Activated CD8-positive, alpha-beta T cell treated with anti-CD3 and anti-CD28 coated beads for 36 hours (primary cell): Measurements from ENCODE around the gene USF3. TPM values are rescaled to one million over a fixed set of nuclear protein-coding genes. Genes with fewer than 3 reads are reported as not detected.

Experiments used
- ATAC-seq: fragments of 200-7000 bp; cut with Tn5 transposase; one replicate; pipeline ENCODE4 v1.10.0; 2021; ENCODE audit warnings: mild to moderate bottlenecking, moderate library complexity
- CTCF ChIA-PET: fragments of 350-600 bp; sonication (Branson Sonifier 250); formaldehyde crosslinking; loops from one replicate; lab custom pipeline; 2021; ENCODE audit warnings: antibody characterized with exemption; lab: Charles Lee
- POLR2A ChIA-PET: fragments of 350-600 bp; sonication (Branson Sonifier 250); formaldehyde crosslinking; loops from one replicate; lab custom pipeline; 2021; ENCODE audit warnings: antibody characterized with exemption; lab: Charles Lee
- DNase-seq: peaks from one replicate; pipeline ENCODE4 v3.0.0-alpha.2; 2020
- H3K27ac Mint-ChIP-seq: one replicate; pipeline ENCODE4 v1.8.0; 2021; ENCODE audit warnings: mild to moderate bottlenecking, mixed read lengths
- H3K27me3 Mint-ChIP-seq: one replicate; pipeline ENCODE4 v1.8.0; 2021; ENCODE audit warnings: mixed read lengths
- H3K36me3 Mint-ChIP-seq: one replicate; pipeline ENCODE4 v1.8.0; 2021; ENCODE audit warnings: low read depth, mixed read lengths
- H3K4me1 Mint-ChIP-seq: one replicate; pipeline ENCODE4 v1.8.0; 2021; ENCODE audit warnings: low read depth, mixed read lengths
- H3K4me3 Mint-ChIP-seq: one replicate; pipeline ENCODE4 v1.8.0; 2021; ENCODE audit warnings: mild to moderate bottlenecking, moderate library complexity, mixed read lengths
- H3K9me3 Mint-ChIP-seq: one replicate; pipeline ENCODE4 v1.8.0; 2021; ENCODE audit warnings: mixed read lengths
- intact Hi-C: fragments of 100-400 bp; cut with micrococcal nuclease; formaldehyde crosslinking; loops from one replicate; pipeline ENCODE4 v1.10.0; 2022
- total RNA-seq, 2 experiments: library from RNA; stranded (reverse); gene quantifications; one replicate each; pipeline ENCODE4 v1.2.3, GENCODE V29; 2021
- TF ChIP-seq, protein P1 (sequence below): fragments of 200-600 bp; IDR thresholded peaks from one replicate; pipeline ENCODE4 v1.8.0; 2022; ENCODE audit warnings: antibody characterized with exemption, mild to moderate bottlenecking

The USF3 gene
- total RNA-seq, 2 experiments from 2014 or later, result 11.3 to 11.9 TPM

DNA sequence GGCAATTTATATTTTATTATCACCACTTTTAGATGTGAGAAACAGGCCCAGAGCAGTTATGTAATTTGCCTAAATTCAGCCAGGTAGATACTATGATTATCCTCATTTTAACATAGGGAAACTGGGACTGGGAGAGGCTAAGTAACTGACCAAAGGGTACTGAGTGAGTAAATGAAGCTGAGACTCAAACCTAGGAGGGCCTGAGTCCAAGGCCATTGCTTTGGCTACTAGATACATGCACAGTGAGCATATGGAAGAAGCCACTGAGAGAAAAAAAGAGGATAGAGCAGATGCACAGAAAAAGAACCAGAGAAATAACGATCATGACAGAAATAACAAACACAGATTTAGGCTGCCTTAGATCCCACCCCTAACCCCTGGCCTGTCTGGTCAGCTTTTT, 33.6 kb downstream of the USF3 start:
- no peak overlapping the region for H3K27ac Mint-ChIP-seq
- ChIA-PET CTCF (interaction anchor here (1.2 to 1.4 kb wide), 2 partner anchors 10 to 11 kb away, joined by 3 read pairs; no protein-coding TSS in a partner anchor), POLR2A (no interaction called here)
- H3K9me3 Mint-ChIP-seq, result no peaks in the 10 kb centered on the region
- no peaks in the 10 kb centered on the region for H3K27me3 Mint-ChIP-seq
- ATAC-seq (no peak), DNase-seq (no peak)
- H3K36me3 Mint-ChIP-seq, result peaks cover 33% of the 10 kb centered on the region
- peaks cover 7% of the 10 kb centered on the region for H3K4me1 Mint-ChIP-seq
- H3K4me3 Mint-ChIP-seq, result no peak overlapping the region
- TF ChIP-seq, protein P1, sequence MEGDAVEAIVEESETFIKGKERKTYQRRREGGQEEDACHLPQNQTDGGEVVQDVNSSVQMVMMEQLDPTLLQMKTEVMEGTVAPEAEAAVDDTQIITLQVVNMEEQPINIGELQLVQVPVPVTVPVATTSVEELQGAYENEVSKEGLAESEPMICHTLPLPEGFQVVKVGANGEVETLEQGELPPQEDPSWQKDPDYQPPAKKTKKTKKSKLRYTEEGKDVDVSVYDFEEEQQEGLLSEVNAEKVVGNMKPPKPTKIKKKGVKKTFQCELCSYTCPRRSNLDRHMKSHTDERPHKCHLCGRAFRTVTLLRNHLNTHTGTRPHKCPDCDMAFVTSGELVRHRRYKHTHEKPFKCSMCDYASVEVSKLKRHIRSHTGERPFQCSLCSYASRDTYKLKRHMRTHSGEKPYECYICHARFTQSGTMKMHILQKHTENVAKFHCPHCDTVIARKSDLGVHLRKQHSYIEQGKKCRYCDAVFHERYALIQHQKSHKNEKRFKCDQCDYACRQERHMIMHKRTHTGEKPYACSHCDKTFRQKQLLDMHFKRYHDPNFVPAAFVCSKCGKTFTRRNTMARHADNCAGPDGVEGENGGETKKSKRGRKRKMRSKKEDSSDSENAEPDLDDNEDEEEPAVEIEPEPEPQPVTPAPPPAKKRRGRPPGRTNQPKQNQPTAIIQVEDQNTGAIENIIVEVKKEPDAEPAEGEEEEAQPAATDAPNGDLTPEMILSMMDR, result no peak
- intact Hi-C loops, result no loop called here

DNA sequence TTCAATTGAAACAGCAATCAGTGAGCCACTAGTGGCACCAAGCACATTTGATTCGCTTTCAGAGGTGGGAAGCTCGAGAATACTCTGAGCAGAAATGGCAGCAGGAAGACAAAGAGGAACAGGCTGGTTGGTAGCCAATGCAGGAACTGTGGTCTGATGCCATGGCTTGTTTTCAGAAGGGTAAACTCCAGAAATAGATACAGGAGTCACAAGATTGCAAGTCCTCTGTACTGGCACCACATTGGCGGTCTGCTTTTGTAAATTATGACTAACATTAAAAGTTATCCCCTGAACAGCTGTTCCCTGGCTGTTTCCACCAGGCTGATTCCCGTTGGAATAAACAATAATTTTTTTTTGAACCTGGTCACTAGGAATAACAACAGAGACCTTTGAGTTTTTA, 35.5 kb downstream of the USF3 start:
- intact Hi-C loops, result no loop called here
- DNase-seq, result no peak
- H3K27ac Mint-ChIP-seq, result no peak overlapping the region
- POLR2A ChIA-PET, result interaction anchor here (1.9 kb wide), 1 partner anchor 35 kb away, joined by 6 read pairs; no protein-coding TSS in a partner anchor
- no peak for ATAC-seq
- no peaks in the 10 kb centered on the region for H3K4me1 Mint-ChIP-seq
- no peaks in the 10 kb centered on the region for H3K9me3 Mint-ChIP-seq
- H3K4me3 Mint-ChIP-seq, result no peak overlapping the region
- peaks cover 43% of the 10 kb centered on the region for H3K36me3 Mint-ChIP-seq
- CTCF ChIA-PET, result interaction anchor here (1.3 kb wide), 1 partner anchor 10 kb away, joined by 3 read pairs; no protein-coding TSS in a partner anchor
- no peaks in the 10 kb centered on the region for H3K27me3 Mint-ChIP-seq
- TF ChIP-seq, protein P1, result no peak

DNA sequence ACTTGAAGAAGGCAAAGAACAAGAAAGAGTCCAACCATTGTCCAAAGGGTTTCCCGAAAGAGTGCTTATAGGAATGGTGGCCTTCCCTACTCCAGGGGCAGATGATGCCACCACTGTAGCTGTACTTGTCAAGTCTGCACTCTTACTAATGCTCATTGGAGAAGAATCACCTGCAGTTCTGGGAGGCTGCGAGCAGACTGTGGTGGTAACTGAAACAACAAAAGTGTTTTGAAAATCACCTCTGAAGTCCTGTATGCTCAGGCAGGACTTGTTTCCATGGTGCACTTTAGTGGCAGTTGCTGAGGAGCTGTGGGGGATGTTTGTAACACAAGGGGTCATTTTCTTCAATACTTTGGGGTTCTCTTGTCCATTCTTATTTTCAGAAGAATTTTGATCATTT, 36.0 kb downstream of the USF3 start:
- TF ChIP-seq, protein P1, result no peak
- Mint-ChIP-seq H3K36me3 (peaks cover 44% of the 10 kb centered on the region), H3K9me3 (no peaks in the 10 kb centered on the region), H3K4me1 (no peaks in the 10 kb centered on the region), H3K4me3 (no peak overlapping the region), H3K27ac (no peak overlapping the region), H3K27me3 (no peaks in the 10 kb centered on the region)
- ChIA-PET CTCF (interaction anchor here (1.3 kb wide), 1 partner anchor 10 kb away, joined by 3 read pairs; no protein-coding TSS in a partner anchor), POLR2A (no interaction called here)
- ATAC-seq (no peak), DNase-seq (no peak)
- intact Hi-C loops, result no loop called here

DNA sequence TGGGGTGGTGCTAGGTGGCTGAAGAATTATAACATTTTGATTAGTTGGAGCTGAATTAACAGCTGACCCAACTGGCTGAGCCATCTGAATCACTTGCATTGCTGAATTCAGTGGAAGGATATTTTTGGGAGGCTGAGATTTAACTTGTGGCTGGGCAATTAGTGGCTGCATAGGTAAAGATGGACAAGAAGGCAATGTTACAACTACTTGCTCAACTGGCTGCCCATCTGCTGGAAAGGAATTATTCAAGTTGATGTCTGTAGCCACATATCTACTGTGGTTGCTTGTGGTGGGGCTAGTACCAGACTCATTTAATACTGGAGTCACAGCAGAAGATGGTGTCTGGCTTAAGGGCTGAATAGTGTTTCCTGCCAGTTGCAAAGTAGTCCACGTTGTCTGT, 36.4 kb downstream of the USF3 start:
- H3K36me3 Mint-ChIP-seq, result peaks cover 42% of the 10 kb centered on the region

DNA sequence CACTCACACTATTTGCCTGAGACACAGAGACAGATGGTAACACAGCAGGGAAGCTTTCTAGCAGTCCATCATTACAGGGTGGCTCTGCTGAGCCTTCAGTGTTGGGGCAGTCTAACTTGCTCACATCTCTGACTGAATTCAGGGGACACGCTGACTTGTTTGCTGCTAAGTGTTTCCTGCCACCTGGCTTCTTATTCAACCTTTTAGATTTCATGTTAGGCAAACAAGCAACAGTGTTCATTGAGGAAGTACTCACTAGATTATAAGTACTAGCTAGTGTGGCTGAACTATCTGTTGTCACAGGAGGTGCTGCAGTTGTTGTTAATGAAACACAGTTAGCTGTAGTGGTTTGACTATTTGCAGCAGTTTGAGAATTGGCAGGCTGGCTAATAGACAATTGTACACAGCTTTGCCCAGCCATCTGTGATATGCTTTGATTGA, 37.3 kb downstream of the USF3 start:
- TF ChIP-seq, protein P1, result no peak
- Mint-ChIP-seq H3K36me3 (peaks cover 40% of the 10 kb centered on the region), H3K4me3 (no peak overlapping the region), H3K27me3 (no peaks in the 10 kb centered on the region), H3K4me1 (no peaks in the 10 kb centered on the region), H3K9me3 (no peaks in the 10 kb centered on the region), H3K27ac (no peak overlapping the region)
- intact Hi-C loops, result no loop called here
- DNase-seq, result no peak
- ChIA-PET CTCF (no interaction called here), POLR2A (no interaction called here)
- no peak for ATAC-seq

More for the DNA sequence above, 36.4 kb downstream of the USF3 start:
- ATAC-seq (no peak), DNase-seq (no peak)
- no peaks in the 10 kb centered on the region for H3K9me3 Mint-ChIP-seq
- CTCF ChIA-PET, result no interaction called here
- no peak overlapping the region for H3K4me3 Mint-ChIP-seq
- H3K27ac Mint-ChIP-seq, result no peak overlapping the region
- intact Hi-C loops, result no loop called here
- no peaks in the 10 kb centered on the region for H3K27me3 Mint-ChIP-seq
- POLR2A ChIA-PET, result no interaction called here
- H3K4me1 Mint-ChIP-seq, result no peaks in the 10 kb centered on the region
- TF ChIP-seq, protein P1, result no peak
